K562 (cell line): ENCODE measurements around the gene ENG. TPM values are rescaled to one million over a fixed set of nuclear protein-coding genes. Genes with fewer than 3 reads are reported as not detected.
A peak's percentile ranks its signal among the peaks of the same experiment; 100 is the strongest.

Source experiments
- BACH1 ChIP-seq: fragments of 200-800 bp; sonication (Bioruptor generic); IDR thresholded peaks from 2 replicates; pipeline ENCODE4 v1.6.1; 2016; ENCODE audit warnings: missing genetic modification characterization, missing compliant biosample characterization
- ESRRB ChIP-seq: fragments of 250-450 bp; sonication (Bioruptor Pico); IDR thresholded peaks from 2 replicates; pipeline ENCODE4 v1.5.0; 2020; ENCODE audit warnings: mild to moderate bottlenecking, moderate library complexity, borderline replicate concordance
- KLF13 ChIP-seq: fragments of 450-650 bp; IDR thresholded peaks from 2 replicates; pipeline ENCODE4 v1.6.1; 2016; ENCODE audit warnings: missing genetic modification characterization, low read depth, mild to moderate bottlenecking, missing compliant biosample characterization, moderate library complexity, borderline replicate concordance
- MAFF ChIP-seq: IDR thresholded peaks from 2 replicates; pipeline ENCODE4 v1.6.1; 2012; ENCODE audit warnings: low read length, improper control_type of control experiment
- MCM3 ChIP-seq: fragments of 450-650 bp; IDR thresholded peaks from 2 replicates; pipeline ENCODE4 v1.6.1; 2016
- NFATC3 ChIP-seq: fragments of 450-650 bp; IDR thresholded peaks from 2 replicates; pipeline ENCODE4 v1.6.1; 2017; ENCODE audit warnings: mild to moderate bottlenecking
- NFIC ChIP-seq: fragments of 450-650 bp; IDR thresholded peaks from 2 replicates; pipeline ENCODE4 v1.6.1; 2017; ENCODE audit warnings: mild to moderate bottlenecking, inconsistent platforms
- PCBP1 ChIP-seq: fragments of 200-400 bp; formaldehyde crosslinking; IDR thresholded peaks from 2 replicates; pipeline ENCODE4 v1.6.1; 2018; ENCODE audit warnings: mild to moderate bottlenecking, low read depth, low read length; ENCODE audit not compliant: poor library complexity, severe bottlenecking
- RBM15 ChIP-seq: fragments of 200-400 bp; formaldehyde crosslinking; IDR thresholded peaks from 2 replicates; pipeline ENCODE4 v1.6.1; 2018; ENCODE audit warnings: mild to moderate bottlenecking, low read length, moderate library complexity; ENCODE audit not compliant: insufficient read depth
- RHOXF2B ChIP-seq: fragments of 250-450 bp; sonication (Bioruptor Pico); conservative IDR thresholded peaks from 2 replicates; pipeline ENCODE4 v1.5.1; 2021
- SRF ChIP-seq, 2 experiments: fragments of 250-450, 450-650 bp in 1 of 2; sonication (Bioruptor Pico) in 1 of 2; sonication (generic) in 1 of 2; formaldehyde crosslinking; IDR thresholded peaks; 2 replicates each; pipeline versions ENCODE4 v1.5.0 to v1.5.1; 2020 to 2022; ENCODE audit warnings: mild to moderate bottlenecking in 1 of 2, missing genetic modification reagents in 1 of 2
- U2AF2 ChIP-seq: fragments of 200-400 bp; formaldehyde crosslinking; optimal IDR thresholded peaks from 2 replicates; pipeline ENCODE3; 2017; ENCODE audit warnings: low read depth, mild to moderate bottlenecking, low read length
- ZNF184 ChIP-seq: sonication (generic); formaldehyde crosslinking; IDR thresholded peaks from 2 replicates; pipeline ENCODE4 v1.5.0; 2020; ENCODE audit warnings: missing genetic modification reagents
- ZNF217 ChIP-seq: sonication (generic); formaldehyde crosslinking; IDR thresholded peaks from 2 replicates; pipeline ENCODE4 v1.8.0; 2022; ENCODE audit warnings: mild to moderate bottlenecking, missing genetic modification reagents
- ZNF24 ChIP-seq: fragments of 450-650 bp; IDR thresholded peaks from 2 replicates; pipeline ENCODE4 v1.6.1; 2016
- ZNF431 ChIP-seq: sonication (generic); formaldehyde crosslinking; IDR thresholded peaks from 2 replicates; pipeline ENCODE4 v1.8.0; 2022; ENCODE audit warnings: mild to moderate bottlenecking, missing genetic modification reagents
- polyA plus RNA-seq, 8 experiments: library from polyadenylated mRNA; depleted of rRNA in 4 of 8; stranded (reverse) in 5 of 8; unstranded in 3 of 8; fragments of >200 nt; fragmentation: Nextera tagmentation in 2 of 8; fragmentation: Illumina TruSeq in 1 of 8; extraction: Ambion mirVana in 2 of 8; extraction: Trizol in 1 of 8; gene quantifications; 2 replicates each; pipeline versions ENCODE4 v1.2.1 to v1.2.3, GENCODE V29; 2011 to 2014; ENCODE audit warnings: inconsistent platforms in 1 of 8, missing spikeins in 1 of 8
- total RNA-seq, 7 experiments: library from RNA; depleted of rRNA in 6 of 7; stranded (reverse); fragments of >200 nt in 6 of 7; fragmentation: Illumina TruSeq in 2 of 7; extraction: Trizol in 2 of 7; gene quantifications; 2 replicates each; pipeline versions ENCODE4 v1.2.1 to v1.2.3, GENCODE V29; 2011 to 2021; ENCODE audit warnings: low replicate concordance in 1 of 7
- TF ChIP-seq, protein P1 (sequence below): fragments of 250-450 bp; sonication (Bioruptor Pico); IDR thresholded peaks from 2 replicates; pipeline ENCODE4 v1.9.0; 2021; ENCODE audit warnings: mild to moderate bottlenecking
- TF ChIP-seq, protein P2 (sequence below): IDR thresholded peaks from 3 replicates; pipeline ENCODE4 v1.6.1; 2011; ENCODE audit warnings: borderline replicate concordance, mild to moderate bottlenecking, moderate library complexity; ENCODE audit not compliant: insufficient read length; ENCODE audit errors: extremely low read depth
- TF ChIP-seq, protein P3 (sequence below): fragments of 200-800 bp; sonication (Bioruptor generic); IDR thresholded peaks from 2 replicates; pipeline ENCODE4 v1.6.1; 2017; ENCODE audit warnings: missing genetic modification characterization, missing compliant biosample characterization
- TF ChIP-seq, protein P4 (sequence below): fragments of 250-450 bp; sonication (Bioruptor Pico); IDR thresholded peaks from 2 replicates; pipeline ENCODE4 v1.4.0; 2020; ENCODE audit warnings: mild to moderate bottlenecking, moderate library complexity, borderline replicate concordance

The ENG gene
- total and polyA plus RNA-seq, 9 of the 15 experiments (the other 6 are each of a cell fraction or from before 2014, with no cell fraction given) = 0.04 to 0.40 (median 0.14) TPM; not detected in 1

DNA sequence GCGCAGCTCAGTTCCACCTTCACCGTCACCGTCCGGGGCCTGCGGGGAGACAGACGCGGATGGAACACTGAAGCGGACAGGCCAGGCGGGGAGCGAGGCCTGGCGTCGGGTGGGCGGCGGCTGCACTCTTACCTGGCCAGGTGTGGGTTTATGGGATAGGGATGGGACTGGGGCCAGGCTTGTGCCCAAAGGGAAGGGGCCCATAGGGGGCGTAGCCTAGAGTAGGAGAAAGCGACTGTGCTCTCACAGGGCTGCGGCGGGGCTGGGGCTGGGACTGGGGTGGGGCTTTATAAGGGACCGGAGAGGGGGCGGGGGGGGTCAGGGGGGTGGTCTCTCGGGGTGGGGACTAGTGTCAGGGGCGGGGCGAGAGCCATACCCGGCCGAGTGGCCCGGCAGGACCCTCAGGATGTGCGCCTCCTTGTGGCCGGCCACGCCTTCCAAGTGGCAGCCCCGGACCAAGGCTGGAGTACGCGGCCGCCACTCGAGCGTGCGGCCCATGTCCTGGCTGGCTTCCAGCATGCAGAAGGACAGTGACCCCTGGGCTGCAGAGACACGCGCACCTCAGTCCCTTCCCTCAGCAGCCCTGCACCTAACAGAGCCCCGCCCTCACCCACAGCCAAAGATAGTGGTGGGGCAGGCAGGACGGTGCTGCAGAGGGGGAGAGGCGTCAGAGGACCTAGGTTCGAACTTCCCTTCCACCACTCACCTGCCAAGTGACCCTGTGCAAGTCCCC, 29.0 kb downstream of the ENG start (continued):
- TF ChIP-seq PCBP1 (peak; percentile 71), BACH1 (tag) (no peak), KLF13 (tag) (no peak), ZNF431 (CRISPR knock-in tag) (no peak), U2AF2 (no peak), ZNF24 (0 out of 2 replicates have a peak, but pooled peaks have one; percentile 18), RHOXF2B (no peak), ZNF217 (CRISPR knock-in tag) (no peak), RBM15 (no peak), ZNF184 (no peak), NFATC3 (no peak), MCM3 (no peak), NFIC (peak; percentile 96), ESRRB (no peak), MAFF (no peak), SRF (CRISPR knock-in tag; IDR thresholded peaks at IDR 0.05) (0 out of 4 replicates have a peak, but pooled peaks of 1 of the 2 experiments have one; percentile 26)
- TF ChIP-seq, protein P1, sequence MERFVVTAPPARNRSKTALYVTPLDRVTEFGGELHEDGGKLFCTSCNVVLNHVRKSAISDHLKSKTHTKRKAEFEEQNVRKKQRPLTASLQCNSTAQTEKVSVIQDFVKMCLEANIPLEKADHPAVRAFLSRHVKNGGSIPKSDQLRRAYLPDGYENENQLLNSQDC (CRISPR knock-in tag) = no peak
- TF ChIP-seq, protein P2, sequence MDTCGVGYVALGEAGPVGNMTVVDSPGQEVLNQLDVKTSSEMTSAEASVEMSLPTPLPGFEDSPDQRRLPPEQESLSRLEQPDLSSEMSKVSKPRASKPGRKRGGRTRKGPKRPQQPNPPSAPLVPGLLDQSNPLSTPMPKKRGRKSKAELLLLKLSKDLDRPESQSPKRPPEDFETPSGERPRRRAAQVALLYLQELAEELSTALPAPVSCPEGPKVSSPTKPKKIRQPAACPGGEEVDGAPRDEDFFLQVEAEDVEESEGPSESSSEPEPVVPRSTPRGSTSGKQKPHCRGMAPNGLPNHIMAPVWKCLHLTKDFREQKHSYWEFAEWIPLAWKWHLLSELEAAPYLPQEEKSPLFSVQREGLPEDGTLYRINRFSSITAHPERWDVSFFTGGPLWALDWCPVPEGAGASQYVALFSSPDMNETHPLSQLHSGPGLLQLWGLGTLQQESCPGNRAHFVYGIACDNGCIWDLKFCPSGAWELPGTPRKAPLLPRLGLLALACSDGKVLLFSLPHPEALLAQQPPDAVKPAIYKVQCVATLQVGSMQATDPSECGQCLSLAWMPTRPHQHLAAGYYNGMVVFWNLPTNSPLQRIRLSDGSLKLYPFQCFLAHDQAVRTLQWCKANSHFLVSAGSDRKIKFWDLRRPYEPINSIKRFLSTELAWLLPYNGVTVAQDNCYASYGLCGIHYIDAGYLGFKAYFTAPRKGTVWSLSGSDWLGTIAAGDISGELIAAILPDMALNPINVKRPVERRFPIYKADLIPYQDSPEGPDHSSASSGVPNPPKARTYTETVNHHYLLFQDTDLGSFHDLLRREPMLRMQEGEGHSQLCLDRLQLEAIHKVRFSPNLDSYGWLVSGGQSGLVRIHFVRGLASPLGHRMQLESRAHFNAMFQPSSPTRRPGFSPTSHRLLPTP = peak; percentile 28
- TF ChIP-seq, protein P3, sequence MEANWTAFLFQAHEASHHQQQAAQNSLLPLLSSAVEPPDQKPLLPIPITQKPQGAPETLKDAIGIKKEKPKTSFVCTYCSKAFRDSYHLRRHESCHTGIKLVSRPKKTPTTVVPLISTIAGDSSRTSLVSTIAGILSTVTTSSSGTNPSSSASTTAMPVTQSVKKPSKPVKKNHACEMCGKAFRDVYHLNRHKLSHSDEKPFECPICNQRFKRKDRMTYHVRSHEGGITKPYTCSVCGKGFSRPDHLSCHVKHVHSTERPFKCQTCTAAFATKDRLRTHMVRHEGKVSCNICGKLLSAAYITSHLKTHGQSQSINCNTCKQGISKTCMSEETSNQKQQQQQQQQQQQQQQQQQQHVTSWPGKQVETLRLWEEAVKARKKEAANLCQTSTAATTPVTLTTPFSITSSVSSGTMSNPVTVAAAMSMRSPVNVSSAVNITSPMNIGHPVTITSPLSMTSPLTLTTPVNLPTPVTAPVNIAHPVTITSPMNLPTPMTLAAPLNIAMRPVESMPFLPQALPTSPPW (CRISPR knock-in tag) = peak; percentile 71
- TF ChIP-seq, protein P4, sequence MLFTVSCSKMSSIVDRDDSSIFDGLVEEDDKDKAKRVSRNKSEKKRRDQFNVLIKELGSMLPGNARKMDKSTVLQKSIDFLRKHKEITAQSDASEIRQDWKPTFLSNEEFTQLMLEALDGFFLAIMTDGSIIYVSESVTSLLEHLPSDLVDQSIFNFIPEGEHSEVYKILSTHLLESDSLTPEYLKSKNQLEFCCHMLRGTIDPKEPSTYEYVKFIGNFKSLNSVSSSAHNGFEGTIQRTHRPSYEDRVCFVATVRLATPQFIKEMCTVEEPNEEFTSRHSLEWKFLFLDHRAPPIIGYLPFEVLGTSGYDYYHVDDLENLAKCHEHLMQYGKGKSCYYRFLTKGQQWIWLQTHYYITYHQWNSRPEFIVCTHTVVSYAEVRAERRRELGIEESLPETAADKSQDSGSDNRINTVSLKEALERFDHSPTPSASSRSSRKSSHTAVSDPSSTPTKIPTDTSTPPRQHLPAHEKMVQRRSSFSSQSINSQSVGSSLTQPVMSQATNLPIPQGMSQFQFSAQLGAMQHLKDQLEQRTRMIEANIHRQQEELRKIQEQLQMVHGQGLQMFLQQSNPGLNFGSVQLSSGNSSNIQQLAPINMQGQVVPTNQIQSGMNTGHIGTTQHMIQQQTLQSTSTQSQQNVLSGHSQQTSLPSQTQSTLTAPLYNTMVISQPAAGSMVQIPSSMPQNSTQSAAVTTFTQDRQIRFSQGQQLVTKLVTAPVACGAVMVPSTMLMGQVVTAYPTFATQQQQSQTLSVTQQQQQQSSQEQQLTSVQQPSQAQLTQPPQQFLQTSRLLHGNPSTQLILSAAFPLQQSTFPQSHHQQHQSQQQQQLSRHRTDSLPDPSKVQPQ (CRISPR knock-in tag) = no peak
